Epithelial cell of esophagus (primary cell): ENCODE data around the gene PNLIPRP3.
"Not testable (repeated sequence)": the region's sequence is repeated elsewhere in the genome, so short reads cannot be mapped to it uniquely, and the experiment has no call there.

Experiments used
- DNase-seq: peaks from one replicate; pipeline ENCODE4 v3.0.0; 2010; ENCODE audit warnings: low read depth
- H3K4me3 ChIP-seq: 2 replicates; pipeline ENCODE4 v1.5.1; 2011; ENCODE audit warnings: mild to moderate bottlenecking, low read length, control low read depth
- CTCF ChIP-seq: IDR thresholded peaks from 2 replicates; pipeline ENCODE4 v1.5.1; 2011; ENCODE audit warnings: low read depth, mild to moderate bottlenecking, low read length, control low read depth, inconsistent platforms; ENCODE audit not compliant: insufficient read depth; ENCODE audit errors: missing control alignments

PNLIPRP3 gene

GRCh38 chr10:116427671-116428070 is at the start of gene PNLIPRP3:
Gene PNLIPRP3, plus strand, starts transcription at chr10:116427847. Its CDS starts 166 bp downstream, at chr10:116428013.
- TF ChIP-seq CTCF, result no peak
- DNase-seq, result peak; percentile 84
- H3K4me3 ChIP-seq, result peak within 1 kb of the TSS; percentile 54

GRCh38 chr10:116382290-116382689 is 45.4 kb upstream of the PNLIPRP3 start:
- no peak for DNase-seq
- no peak overlapping the region for H3K4me3 ChIP-seq
- TF ChIP-seq CTCF, result no peak

- H3K4me3 ChIP-seq, result no peak overlapping the region
- no peak for TF ChIP-seq CTCF
- peak; percentile 4 for DNase-seq
Measured at GRCh38 chr10:116385311-116385710, 42.3 kb upstream of the PNLIPRP3 start.

- peak; percentile 59 for DNase-seq
Measured at GRCh38 chr10:116385994-116386809, 41.4 kb upstream of the PNLIPRP3 start.

GRCh38 chr10:116393246-116393831 is 34.3 kb upstream of the PNLIPRP3 start:
- not testable (repeated sequence) for DNase-seq, H3K4me3 ChIP-seq

More at GRCh38 chr10:116385994-116386809, 41.4 kb upstream of the PNLIPRP3 start:
- TF ChIP-seq CTCF, result peak; percentile 51
- no peak overlapping the region for H3K4me3 ChIP-seq

- DNase-seq, result peak; percentile 16
- no peak overlapping the region for H3K4me3 ChIP-seq
- TF ChIP-seq CTCF, result no peak
Measured at GRCh38 chr10:116395223-116395985, 32.2 kb upstream of the PNLIPRP3 start.

GRCh38 chr10:116398224-116398623 is 29.4 kb upstream of the PNLIPRP3 start:
- DNase-seq, result peak; percentile 33
- TF ChIP-seq CTCF, result no peak
- H3K4me3 ChIP-seq, result no peak overlapping the region
